Measurements from ENCODE around the gene PLXNA4.

Gene PLXNA4

DNA sequence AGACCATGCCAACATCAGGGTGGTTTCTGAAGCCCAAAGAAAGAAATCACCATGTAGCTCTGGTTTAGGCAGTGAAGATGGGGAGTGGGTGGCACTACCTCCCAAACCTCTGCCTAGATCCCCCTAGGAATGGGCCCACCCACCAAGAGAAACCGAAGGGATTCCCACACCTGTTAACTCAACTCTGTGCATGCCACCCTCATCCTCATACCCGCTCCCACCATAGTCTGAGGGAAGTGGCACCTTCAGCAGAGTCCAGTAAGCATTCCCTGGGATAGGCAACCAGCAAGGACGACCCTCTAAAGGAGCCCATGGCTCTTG, 1.7 kb upstream of the PLXNA4 start:
- TF ChIP-seq, protein P1, sequence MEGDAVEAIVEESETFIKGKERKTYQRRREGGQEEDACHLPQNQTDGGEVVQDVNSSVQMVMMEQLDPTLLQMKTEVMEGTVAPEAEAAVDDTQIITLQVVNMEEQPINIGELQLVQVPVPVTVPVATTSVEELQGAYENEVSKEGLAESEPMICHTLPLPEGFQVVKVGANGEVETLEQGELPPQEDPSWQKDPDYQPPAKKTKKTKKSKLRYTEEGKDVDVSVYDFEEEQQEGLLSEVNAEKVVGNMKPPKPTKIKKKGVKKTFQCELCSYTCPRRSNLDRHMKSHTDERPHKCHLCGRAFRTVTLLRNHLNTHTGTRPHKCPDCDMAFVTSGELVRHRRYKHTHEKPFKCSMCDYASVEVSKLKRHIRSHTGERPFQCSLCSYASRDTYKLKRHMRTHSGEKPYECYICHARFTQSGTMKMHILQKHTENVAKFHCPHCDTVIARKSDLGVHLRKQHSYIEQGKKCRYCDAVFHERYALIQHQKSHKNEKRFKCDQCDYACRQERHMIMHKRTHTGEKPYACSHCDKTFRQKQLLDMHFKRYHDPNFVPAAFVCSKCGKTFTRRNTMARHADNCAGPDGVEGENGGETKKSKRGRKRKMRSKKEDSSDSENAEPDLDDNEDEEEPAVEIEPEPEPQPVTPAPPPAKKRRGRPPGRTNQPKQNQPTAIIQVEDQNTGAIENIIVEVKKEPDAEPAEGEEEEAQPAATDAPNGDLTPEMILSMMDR (IDR thresholded peaks at IDR 0.05; ENCODE audit: extremely low read depth, missing control alignments), result no peak
- DNase-seq (ENCODE audit: low spot score), result no peak

DNA sequence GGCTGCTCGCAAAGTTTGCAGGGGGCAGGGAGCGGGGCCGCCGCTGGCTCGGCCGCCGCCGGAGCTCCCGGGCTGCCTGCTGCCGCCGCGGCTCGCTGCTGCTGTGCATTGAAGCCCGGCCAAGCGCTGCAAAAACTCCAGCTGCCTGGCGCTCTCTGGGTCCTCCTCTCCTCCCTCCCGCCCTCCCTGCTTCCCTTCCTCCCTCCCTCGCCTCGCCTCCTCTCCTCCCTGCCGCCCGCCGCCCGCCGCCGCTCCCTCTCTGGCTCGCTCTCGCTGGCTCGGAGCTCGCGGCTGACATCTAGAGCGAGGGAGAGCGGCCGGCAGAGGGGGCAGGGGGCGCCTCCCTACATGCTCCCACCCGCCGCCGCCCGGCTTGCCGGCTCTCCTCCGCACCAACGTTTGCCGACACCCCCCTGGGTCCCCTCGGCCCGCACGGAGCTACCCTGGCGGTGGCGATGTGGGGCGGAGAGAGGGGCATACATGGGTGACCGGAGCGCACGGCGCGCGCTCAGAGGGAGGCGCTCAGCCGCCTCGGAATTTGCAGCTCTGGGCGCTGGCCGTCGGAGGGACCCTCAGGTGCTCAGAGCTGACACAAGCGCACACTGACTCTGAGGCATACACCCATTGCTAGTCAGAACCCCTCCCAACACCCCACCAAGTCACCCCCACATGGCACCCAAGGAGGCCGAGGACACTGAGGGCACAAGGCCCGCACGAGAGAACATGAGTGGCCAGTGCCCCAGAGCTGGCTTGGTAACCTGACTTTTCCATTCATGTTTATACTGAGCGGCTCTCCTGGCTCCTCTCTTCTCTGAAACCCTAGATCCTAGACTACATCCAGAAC, 1.2 kb upstream of the PLXNA4 start:
- TF ChIP-seq, protein P1 (IDR thresholded peaks at IDR 0.05; ENCODE audit: extremely low read depth, missing control alignments), result no peak
- DNase-seq (ENCODE audit: low spot score), result peak; percentile 39

DNA sequence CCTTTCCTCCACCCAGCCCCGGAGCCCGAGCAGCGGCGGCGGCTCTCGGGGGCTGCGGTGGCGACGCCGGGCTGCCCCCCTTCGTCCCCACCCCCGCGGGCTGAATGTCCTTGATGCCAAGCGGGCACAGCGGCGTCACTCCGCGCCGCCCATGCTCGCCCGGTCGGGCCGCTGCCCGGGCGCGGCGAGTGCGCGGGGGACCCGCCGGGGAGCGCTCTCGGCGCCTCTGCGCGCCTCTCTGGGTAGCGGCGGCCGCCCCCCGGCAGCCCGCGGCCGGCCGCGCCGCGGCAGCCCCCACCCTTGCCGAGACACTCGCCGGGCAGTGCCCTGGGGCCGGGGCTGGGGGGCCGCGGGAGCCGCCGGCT, 433 bp upstream of the PLXNA4 start:
- TF ChIP-seq, protein P1 (IDR thresholded peaks at IDR 0.05; ENCODE audit: extremely low read depth, missing control alignments), result no peak
- no peak for DNase-seq (ENCODE audit: low spot score)

DNA sequence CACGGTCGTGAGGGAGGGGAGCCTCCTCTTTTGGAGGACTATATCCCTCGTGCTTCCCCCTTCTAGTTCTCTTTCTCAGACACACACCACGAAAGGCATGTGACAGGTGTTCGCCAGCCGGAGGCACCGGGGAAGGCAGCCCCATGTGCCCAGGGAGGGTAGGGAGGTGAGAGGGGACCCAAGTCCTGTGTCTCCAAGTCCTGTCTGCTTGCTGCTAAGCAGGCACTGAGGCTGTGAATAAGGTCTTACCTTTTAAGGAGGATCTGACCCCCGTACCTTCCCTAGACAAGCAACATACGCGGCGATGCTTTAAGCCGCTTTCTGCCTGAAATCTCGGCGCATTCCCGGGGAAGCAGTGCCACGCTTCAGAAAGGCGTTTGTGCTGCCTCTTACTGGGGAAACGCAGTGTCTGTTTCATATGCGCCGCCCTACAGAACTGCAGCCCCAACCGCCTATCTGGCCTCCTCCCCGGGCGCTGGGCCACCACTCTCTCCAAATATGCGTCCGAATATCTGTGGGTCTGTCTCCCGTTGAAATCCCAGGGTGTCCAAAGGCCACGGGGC, 770 bp downstream of the PLXNA4 start:
- TF ChIP-seq, protein P1 (IDR thresholded peaks at IDR 0.05; ENCODE audit: extremely low read depth, missing control alignments), result no peak

DNA sequence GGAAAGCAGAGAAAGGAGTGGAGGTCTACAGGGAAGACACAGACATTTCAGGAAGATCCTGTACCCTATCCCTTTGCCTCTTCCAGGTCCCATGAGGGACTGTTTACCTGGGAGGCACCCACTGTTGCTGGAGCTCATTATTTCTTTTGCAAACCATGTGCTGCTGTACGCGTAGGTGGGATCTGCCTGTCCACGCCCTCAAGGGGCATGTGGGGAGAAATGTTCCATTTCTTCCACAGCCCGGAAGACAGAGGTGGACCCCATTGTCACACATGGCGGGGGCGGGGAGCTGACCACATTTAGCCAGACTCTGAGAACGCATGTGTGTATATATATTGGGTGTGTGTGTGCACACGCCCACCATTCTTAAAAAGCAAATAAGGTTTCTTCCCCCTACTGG, 2.0 kb downstream of the PLXNA4 start:
- TF ChIP-seq, protein P1 (IDR thresholded peaks at IDR 0.05; ENCODE audit: extremely low read depth, missing control alignments), result no peak
- no peak for DNase-seq (ENCODE audit: low spot score)

More for the DNA sequence above, 770 bp downstream of the PLXNA4 start:
- peak; percentile 36 for DNase-seq (ENCODE audit: low spot score)

DNA sequence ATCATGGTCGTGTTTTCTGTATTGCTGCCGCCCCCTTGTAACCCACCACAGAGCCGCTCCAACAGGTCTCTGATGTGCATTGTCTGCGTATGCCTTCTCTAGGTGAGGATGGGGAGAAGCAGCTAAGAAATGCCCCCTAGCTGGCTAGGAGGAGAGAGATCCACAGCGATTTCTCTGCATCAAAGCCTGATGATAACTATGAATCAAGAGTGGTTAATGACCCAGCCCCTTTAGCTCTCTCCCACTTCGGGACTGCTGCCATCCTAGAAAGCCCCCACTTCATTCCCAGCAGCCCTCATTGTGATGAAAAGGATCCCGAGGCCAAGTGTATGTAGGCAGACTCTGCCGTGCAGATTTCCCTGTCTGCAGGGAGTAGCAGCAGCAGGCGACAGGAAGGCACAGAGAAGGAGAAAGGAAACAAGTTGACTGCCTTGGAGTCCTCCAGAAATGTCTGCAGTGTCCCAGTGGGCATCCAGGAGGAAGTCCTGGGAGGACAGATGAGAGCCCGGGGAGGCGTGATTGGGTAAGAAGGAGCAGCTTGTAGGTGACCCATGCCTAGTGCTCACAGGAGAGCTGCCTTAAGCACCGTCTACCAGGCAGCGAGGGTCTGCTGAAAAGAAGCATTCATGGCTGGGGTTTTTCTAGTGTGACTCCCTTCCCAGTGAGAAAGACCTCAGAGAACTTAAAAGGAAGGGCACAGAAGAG, 2.9 kb downstream of the PLXNA4 start:
- DNase-seq (ENCODE audit: low spot score), result no peak
- TF ChIP-seq, protein P1 (IDR thresholded peaks at IDR 0.05; ENCODE audit: extremely low read depth, missing control alignments), result no peak

DNA sequence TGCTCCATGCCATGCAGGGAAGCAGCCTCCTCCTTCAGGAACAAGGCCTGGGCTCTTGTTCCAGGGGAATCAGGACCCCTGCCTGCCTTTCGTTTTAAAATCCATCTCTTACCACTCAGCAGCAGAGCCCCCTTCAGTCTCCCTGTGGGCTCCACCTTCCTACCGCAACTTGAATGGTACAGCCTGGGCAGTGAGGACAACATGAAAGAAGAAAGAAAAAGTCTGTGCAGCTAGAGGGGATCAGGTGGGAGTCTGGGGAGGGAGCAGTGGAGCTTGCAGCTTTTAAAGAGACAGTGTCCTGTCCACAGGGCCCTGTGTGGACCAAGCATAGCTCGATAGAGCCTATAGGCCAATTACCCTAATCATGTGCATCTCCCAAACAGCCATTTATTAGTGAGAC, 3.7 kb downstream of the PLXNA4 start:
- no peak for DNase-seq (ENCODE audit: low spot score)
- TF ChIP-seq, protein P1 (IDR thresholded peaks at IDR 0.05; ENCODE audit: extremely low read depth, missing control alignments), result no peak

All from GM20000 (cell line).